HEK293 (cell line): ENCODE results near the gene FZR1.

Source experiments
- GFI1B ChIP-seq: fragments of 450-650 bp; formaldehyde crosslinking; IDR thresholded peaks from 2 replicates; pipeline ENCODE4 v1.5.1; 2016; ENCODE audit warnings: missing biosample characterization, missing genetic modification characterization
- GLI4 ChIP-seq: fragments of 450-650 bp; formaldehyde crosslinking; IDR thresholded peaks from 2 replicates; pipeline ENCODE4 v1.5.1; 2016; ENCODE audit warnings: missing biosample characterization, missing genetic modification characterization
- HOXC10 ChIP-seq: sonication (generic); formaldehyde crosslinking; IDR thresholded peaks from 2 replicates; pipeline ENCODE4 v1.8.1; 2023; ENCODE audit warnings: mild to moderate bottlenecking, missing genetic modification reagents
- HOXD13 ChIP-seq: sonication (generic); formaldehyde crosslinking; IDR thresholded peaks from 2 replicates; pipeline ENCODE4 v1.8.0; 2022; ENCODE audit warnings: missing genetic modification reagents, borderline replicate concordance
- PRDM2 ChIP-seq: fragments of 450-650 bp; formaldehyde crosslinking; IDR thresholded peaks from 2 replicates; pipeline ENCODE4 v1.5.1; 2016; ENCODE audit warnings: missing biosample characterization, missing genetic modification characterization, borderline replicate concordance
- SCRT1 ChIP-seq: fragments of 450-650 bp; formaldehyde crosslinking; IDR thresholded peaks from 2 replicates; pipeline ENCODE4 v1.5.1; 2016; ENCODE audit warnings: missing biosample characterization, missing genetic modification characterization, borderline replicate concordance
- SP7 ChIP-seq: fragments of 450-650 bp; formaldehyde crosslinking; IDR thresholded peaks from 2 replicates; pipeline ENCODE4 v1.5.1; 2016; ENCODE audit warnings: missing biosample characterization, missing genetic modification characterization
- ZNF239 ChIP-seq: fragments of 450-650 bp; formaldehyde crosslinking; IDR thresholded peaks from 2 replicates; pipeline ENCODE4 v1.5.1; 2016; ENCODE audit warnings: missing biosample characterization, missing genetic modification characterization
- ZNF311 ChIP-seq: fragments of 450-650 bp; formaldehyde crosslinking; IDR thresholded peaks from 2 replicates; pipeline ENCODE4 v1.5.1; 2017; ENCODE audit warnings: missing biosample characterization, missing genetic modification characterization, borderline replicate concordance
- ZNF510 ChIP-seq: fragments of 450-650 bp; formaldehyde crosslinking; IDR thresholded peaks from 2 replicates; pipeline ENCODE4 v1.5.1; 2018; ENCODE audit warnings: mild to moderate bottlenecking, missing genetic modification characterization, missing biosample characterization; ENCODE audit not compliant: insufficient replicate concordance
- ZNF548 ChIP-seq: fragments of 450-650 bp; formaldehyde crosslinking; IDR thresholded peaks from 2 replicates; pipeline ENCODE4 v1.5.1; 2016; ENCODE audit warnings: missing biosample characterization, missing genetic modification characterization
- ZNF837 ChIP-seq: fragments of 450-650 bp; formaldehyde crosslinking; IDR thresholded peaks from 2 replicates; pipeline ENCODE4 v1.5.1; 2016; ENCODE audit warnings: missing biosample characterization, missing genetic modification characterization
- ZXDB ChIP-seq: fragments of 450-650 bp; formaldehyde crosslinking; IDR thresholded peaks from 2 replicates; pipeline ENCODE4 v1.5.1; 2016; ENCODE audit warnings: missing biosample characterization, missing genetic modification characterization
- TF ChIP-seq, protein P1 (sequence below): fragments of 450-650 bp; formaldehyde crosslinking; IDR thresholded peaks from 2 replicates; pipeline ENCODE4 v1.5.1; 2017; ENCODE audit warnings: missing biosample characterization, missing genetic modification characterization
- TF ChIP-seq, protein P2 (sequence below): fragments of 450-650 bp; formaldehyde crosslinking; IDR thresholded peaks from 2 replicates; pipeline ENCODE4 v1.5.1; 2016; ENCODE audit warnings: missing biosample characterization, missing genetic modification characterization, low read depth
- TF ChIP-seq, protein P3 (sequence below): fragments of 450-650 bp; formaldehyde crosslinking; IDR thresholded peaks from 2 replicates; pipeline ENCODE4 v1.5.1; 2016; ENCODE audit warnings: missing biosample characterization, missing genetic modification characterization
- TF ChIP-seq, protein P4 (sequence below): fragments of 450-650 bp; formaldehyde crosslinking; IDR thresholded peaks from 2 replicates; pipeline ENCODE4 v1.5.1; 2016; ENCODE audit warnings: missing biosample characterization, missing genetic modification characterization
- TF ChIP-seq, protein P5 (sequence below): fragments of 450-650 bp; formaldehyde crosslinking; IDR thresholded peaks from 2 replicates; pipeline ENCODE4 v1.5.1; 2016; ENCODE audit warnings: missing biosample characterization, missing genetic modification characterization
- TF ChIP-seq, protein P6 (sequence below): fragments of 450-650 bp; formaldehyde crosslinking; IDR thresholded peaks from 2 replicates; pipeline ENCODE4 v1.5.1; 2016; ENCODE audit warnings: missing biosample characterization, missing genetic modification characterization

Gene FZR1

GRCh38 chr19:3547301-3547731, 41.2 kb downstream of the FZR1 start (continued):
- TF ChIP-seq PRDM2 (no peak), SP7 (no peak), HOXC10 (CRISPR knock-in tag) (no peak), ZNF548 (no peak), GFI1B (tag by site-specific recombination) (no peak), ZNF837 (tag by site-specific recombination) (no peak), ZNF510 (tag by site-specific recombination) (no peak), ZNF239 (tag by site-specific recombination) (no peak), HOXD13 (CRISPR knock-in tag) (no peak), SCRT1 (tag by site-specific recombination) (peak; percentile 67; the same call in 1 of the 2 replicates), ZXDB (tag by site-specific recombination) (no peak), GLI4 (tag by site-specific recombination) (no peak), ZNF311 (no peak)
- TF ChIP-seq, protein P1, sequence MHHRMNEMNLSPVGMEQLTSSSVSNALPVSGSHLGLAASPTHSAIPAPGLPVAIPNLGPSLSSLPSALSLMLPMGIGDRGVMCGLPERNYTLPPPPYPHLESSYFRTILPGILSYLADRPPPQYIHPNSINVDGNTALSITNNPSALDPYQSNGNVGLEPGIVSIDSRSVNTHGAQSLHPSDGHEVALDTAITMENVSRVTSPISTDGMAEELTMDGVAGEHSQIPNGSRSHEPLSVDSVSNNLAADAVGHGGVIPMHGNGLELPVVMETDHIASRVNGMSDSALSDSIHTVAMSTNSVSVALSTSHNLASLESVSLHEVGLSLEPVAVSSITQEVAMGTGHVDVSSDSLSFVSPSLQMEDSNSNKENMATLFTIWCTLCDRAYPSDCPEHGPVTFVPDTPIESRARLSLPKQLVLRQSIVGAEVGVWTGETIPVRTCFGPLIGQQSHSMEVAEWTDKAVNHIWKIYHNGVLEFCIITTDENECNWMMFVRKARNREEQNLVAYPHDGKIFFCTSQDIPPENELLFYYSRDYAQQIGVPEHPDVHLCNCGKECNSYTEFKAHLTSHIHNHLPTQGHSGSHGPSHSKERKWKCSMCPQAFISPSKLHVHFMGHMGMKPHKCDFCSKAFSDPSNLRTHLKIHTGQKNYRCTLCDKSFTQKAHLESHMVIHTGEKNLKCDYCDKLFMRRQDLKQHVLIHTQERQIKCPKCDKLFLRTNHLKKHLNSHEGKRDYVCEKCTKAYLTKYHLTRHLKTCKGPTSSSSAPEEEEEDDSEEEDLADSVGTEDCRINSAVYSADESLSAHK (tag by site-specific recombination): no peak
- TF ChIP-seq, protein P2, sequence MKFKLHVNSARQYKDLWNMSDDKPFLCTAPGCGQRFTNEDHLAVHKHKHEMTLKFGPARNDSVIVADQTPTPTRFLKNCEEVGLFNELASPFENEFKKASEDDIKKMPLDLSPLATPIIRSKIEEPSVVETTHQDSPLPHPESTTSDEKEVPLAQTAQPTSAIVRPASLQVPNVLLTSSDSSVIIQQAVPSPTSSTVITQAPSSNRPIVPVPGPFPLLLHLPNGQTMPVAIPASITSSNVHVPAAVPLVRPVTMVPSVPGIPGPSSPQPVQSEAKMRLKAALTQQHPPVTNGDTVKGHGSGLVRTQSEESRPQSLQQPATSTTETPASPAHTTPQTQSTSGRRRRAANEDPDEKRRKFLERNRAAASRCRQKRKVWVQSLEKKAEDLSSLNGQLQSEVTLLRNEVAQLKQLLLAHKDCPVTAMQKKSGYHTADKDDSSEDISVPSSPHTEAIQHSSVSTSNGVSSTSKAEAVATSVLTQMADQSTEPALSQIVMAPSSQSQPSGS (tag by site-specific recombination): no peak
- TF ChIP-seq, protein P3, sequence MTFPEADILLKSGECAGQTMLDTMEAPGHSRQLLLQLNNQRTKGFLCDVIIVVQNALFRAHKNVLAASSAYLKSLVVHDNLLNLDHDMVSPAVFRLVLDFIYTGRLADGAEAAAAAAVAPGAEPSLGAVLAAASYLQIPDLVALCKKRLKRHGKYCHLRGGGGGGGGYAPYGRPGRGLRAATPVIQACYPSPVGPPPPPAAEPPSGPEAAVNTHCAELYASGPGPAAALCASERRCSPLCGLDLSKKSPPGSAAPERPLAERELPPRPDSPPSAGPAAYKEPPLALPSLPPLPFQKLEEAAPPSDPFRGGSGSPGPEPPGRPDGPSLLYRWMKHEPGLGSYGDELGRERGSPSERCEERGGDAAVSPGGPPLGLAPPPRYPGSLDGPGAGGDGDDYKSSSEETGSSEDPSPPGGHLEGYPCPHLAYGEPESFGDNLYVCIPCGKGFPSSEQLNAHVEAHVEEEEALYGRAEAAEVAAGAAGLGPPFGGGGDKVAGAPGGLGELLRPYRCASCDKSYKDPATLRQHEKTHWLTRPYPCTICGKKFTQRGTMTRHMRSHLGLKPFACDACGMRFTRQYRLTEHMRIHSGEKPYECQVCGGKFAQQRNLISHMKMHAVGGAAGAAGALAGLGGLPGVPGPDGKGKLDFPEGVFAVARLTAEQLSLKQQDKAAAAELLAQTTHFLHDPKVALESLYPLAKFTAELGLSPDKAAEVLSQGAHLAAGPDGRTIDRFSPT (tag by site-specific recombination): peak; percentile 82
- TF ChIP-seq, protein P4, sequence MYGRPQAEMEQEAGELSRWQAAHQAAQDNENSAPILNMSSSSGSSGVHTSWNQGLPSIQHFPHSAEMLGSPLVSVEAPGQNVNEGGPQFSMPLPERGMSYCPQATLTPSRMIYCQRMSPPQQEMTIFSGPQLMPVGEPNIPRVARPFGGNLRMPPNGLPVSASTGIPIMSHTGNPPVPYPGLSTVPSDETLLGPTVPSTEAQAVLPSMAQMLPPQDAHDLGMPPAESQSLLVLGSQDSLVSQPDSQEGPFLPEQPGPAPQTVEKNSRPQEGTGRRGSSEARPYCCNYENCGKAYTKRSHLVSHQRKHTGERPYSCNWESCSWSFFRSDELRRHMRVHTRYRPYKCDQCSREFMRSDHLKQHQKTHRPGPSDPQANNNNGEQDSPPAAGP: no peak
- TF ChIP-seq, protein P5, sequence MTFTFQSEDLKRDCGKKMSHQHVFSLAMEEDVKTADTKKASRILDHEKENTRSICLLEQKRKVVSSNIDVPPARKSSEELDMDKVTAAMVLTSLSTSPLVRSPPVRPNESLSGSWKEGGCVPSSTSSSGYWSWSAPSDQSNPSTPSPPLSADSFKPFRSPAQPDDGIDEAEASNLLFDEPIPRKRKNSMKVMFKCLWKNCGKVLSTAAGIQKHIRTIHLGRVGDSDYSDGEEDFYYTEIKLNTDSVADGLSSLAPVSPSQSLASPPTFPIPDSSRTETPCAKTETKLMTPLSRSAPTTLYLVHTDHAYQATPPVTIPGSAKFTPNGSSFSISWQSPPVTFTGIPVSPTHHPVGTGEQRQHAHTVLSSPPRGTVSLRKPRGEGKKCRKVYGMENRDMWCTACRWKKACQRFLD (tag by site-specific recombination): no peak
- TF ChIP-seq, protein P6, sequence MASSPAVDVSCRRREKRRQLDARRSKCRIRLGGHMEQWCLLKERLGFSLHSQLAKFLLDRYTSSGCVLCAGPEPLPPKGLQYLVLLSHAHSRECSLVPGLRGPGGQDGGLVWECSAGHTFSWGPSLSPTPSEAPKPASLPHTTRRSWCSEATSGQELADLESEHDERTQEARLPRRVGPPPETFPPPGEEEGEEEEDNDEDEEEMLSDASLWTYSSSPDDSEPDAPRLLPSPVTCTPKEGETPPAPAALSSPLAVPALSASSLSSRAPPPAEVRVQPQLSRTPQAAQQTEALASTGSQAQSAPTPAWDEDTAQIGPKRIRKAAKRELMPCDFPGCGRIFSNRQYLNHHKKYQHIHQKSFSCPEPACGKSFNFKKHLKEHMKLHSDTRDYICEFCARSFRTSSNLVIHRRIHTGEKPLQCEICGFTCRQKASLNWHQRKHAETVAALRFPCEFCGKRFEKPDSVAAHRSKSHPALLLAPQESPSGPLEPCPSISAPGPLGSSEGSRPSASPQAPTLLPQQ (tag by site-specific recombination): no peak
